BE2C (cell line): ENCODE measurements around the gene C1GALT1C1L. TPM values are rescaled to one million over a fixed set of nuclear protein-coding genes. Genes with fewer than 3 reads are reported as not detected.

Experiments
- DNase-seq: peaks from one replicate; pipeline ENCODE4 v3.0.0-alpha.2; 2020
- H3K27me3 ChIP-seq: fragments of 250-450 bp; sonication (Bioruptor Pico); 2 replicates; pipeline ENCODE4 v1.5.1; 2020; ENCODE audit warnings: mild to moderate bottlenecking
- H3K36me3 ChIP-seq: fragments of 250-450 bp; sonication (Bioruptor Pico); 2 replicates; pipeline ENCODE4 v1.5.1; 2020; ENCODE audit warnings: mild to moderate bottlenecking
- H3K4me1 ChIP-seq: fragments of 250-450 bp; sonication (Bioruptor Pico); 2 replicates; pipeline ENCODE4 v1.5.1; 2020
- H3K4me3 ChIP-seq: 2 replicates; pipeline ENCODE4 v1.5.1; 2011; ENCODE audit warnings: low read depth, low read length
- H3K9me3 ChIP-seq: fragments of 250-450 bp; sonication (Bioruptor Pico); 2 replicates; pipeline ENCODE4 v1.5.1; 2020
- CTCF ChIP-seq: IDR thresholded peaks from 2 replicates; pipeline ENCODE4 v1.5.1; 2012; ENCODE audit warnings: mild to moderate bottlenecking, low read depth, low read length
- polyA plus RNA-seq: library from polyadenylated mRNA; unstranded; fragments of >200 nt; gene quantifications from one replicate; pipeline ENCODE4 v1.2.1, GENCODE V29; 2012; ENCODE audit warnings: low read depth, missing spikeins; ENCODE audit not compliant: insufficient read length, insufficient read depth

Gene C1GALT1C1L
- 2.5 TPM for polyA plus RNA-seq

GRCh38 chr2:43676322-43677050 lies at the start of gene C1GALT1C1L:
Gene C1GALT1C1L (minus strand): TSS chr2:43676429. CDS start chr2:43676322, 107 bp downstream.
- Histone ChIP-seq H3K27me3 (peaks cover 3% of the 10 kb centered on the region; the same call in 1 of the 2 replicates), H3K36me3 (no peaks in the 10 kb centered on the region), H3K4me1 (no peaks in the 10 kb centered on the region), H3K9me3 (no peaks in the 10 kb centered on the region), H3K4me3 (peak within 1 kb of the TSS; percentile 90)
- TF ChIP-seq CTCF: no peak
- peak; percentile 76 for DNase-seq

- H3K36me3 ChIP-seq: no peaks in the 10 kb centered on the region
- no peaks in the 10 kb centered on the region for H3K27me3 ChIP-seq
- no peak for DNase-seq
- H3K4me3 ChIP-seq: no peak overlapping the region
- no peak for TF ChIP-seq CTCF
- H3K9me3 ChIP-seq: no peaks in the 10 kb centered on the region
- no peaks in the 10 kb centered on the region for H3K4me1 ChIP-seq
Observed at GRCh38 chr2:43725711-43726246, 49.5 kb upstream of the C1GALT1C1L start.

GRCh38 chr2:43724728-43725526 lies 48.7 kb upstream of the C1GALT1C1L start:
- no peaks in the 10 kb centered on the region for H3K27me3 ChIP-seq
- no peak for DNase-seq
- no peak for TF ChIP-seq CTCF
- no peaks in the 10 kb centered on the region for H3K36me3 ChIP-seq
- no peaks in the 10 kb centered on the region for H3K4me1 ChIP-seq
- H3K4me3 ChIP-seq: no peak overlapping the region
- H3K9me3 ChIP-seq: no peaks in the 10 kb centered on the region

GRCh38 chr2:43718530-43719124 lies 42.4 kb upstream of the C1GALT1C1L start:
- DNase-seq: no peak
- Histone ChIP-seq H3K27me3 (no peaks in the 10 kb centered on the region), H3K4me1 (no peaks in the 10 kb centered on the region), H3K9me3 (no peaks in the 10 kb centered on the region), H3K4me3 (no peak overlapping the region), H3K36me3 (no peaks in the 10 kb centered on the region)
- TF ChIP-seq CTCF: no peak

GRCh38 chr2:43717322-43717721 lies 41.1 kb upstream of the C1GALT1C1L start:
- no peak overlapping the region for H3K4me3 ChIP-seq
- no peaks in the 10 kb centered on the region for H3K36me3 ChIP-seq
- no peak for TF ChIP-seq CTCF
- H3K27me3 ChIP-seq: no peaks in the 10 kb centered on the region; the same call in 1 of the 2 replicates
- no peak for DNase-seq
- H3K9me3 ChIP-seq: no peaks in the 10 kb centered on the region
- H3K4me1 ChIP-seq: no peaks in the 10 kb centered on the region
